ENCODE results near the gene INPP5D. TPM values are rescaled to one million over a fixed set of nuclear protein-coding genes. Genes with fewer than 3 reads are reported as not detected.
A peak's percentile ranks its signal among the peaks of the same experiment; 100 is the strongest.

The INPP5D gene
- total and polyA plus RNA-seq, 4 donors, result 2.9 to 18.8 (median 6.6) TPM

DNA sequence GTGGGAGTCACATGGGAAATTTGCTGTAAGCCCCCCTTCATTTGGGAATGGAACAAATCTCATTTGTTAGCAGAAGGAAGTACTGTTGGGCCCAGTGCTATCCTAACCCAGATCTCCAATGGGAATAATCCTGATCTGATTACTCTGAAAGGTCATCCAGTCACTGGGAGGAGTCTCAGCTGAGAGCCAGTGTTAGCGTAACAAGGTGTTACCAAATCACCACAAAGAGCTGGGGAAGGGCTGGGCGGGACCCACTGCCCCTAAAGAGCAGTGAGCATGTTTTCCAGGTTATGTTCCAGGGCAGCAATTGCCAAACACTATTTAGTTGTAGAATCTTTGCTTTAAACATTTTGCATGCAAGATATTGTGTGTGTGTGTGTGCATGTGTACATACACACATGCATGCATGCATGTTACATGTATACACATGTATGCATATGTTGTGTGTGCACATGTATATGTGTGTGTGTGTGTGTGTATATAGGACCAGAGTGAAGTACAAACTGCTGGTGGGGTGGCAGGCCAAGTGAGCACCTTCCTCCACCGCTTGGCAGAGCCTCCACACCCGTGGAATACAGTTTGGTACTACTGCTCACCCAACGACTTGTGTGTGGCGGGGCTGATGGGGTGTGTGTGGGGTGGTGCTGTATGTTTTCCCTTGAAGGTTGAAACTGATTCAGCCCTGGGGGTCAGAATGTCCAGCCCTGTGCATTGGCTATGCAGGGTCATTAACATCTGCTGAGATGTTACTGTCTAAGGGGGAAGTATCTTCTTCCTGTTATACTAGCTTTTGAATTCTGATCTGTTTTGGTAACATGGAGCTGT lies 15.2 kb downstream of the INPP5D start:
- no peaks in the 10 kb centered on the region for H3K27me3 ChIP-seq (ENCODE audit: control insufficient read depth in 4 of 4, insufficient read depth in 4 of 4, low read length in 3 of 4)
- DNase-seq (ENCODE audit: low spot score), result peak; percentile 33
- H3K4me1 ChIP-seq (ENCODE audit: control insufficient read depth in 4 of 4, insufficient read depth in 4 of 4, low read length in 3 of 4), result peaks cover 0 to 3% (median 0%) of the 10 kb centered on the region in 4 donors
- peak overlapping the region; percentile 16 to 47 for H3K27ac ChIP-seq (ENCODE audit: low read depth in 1 of 2, low read length in 2 of 2)
- H3K9ac ChIP-seq (ENCODE audit: low read depth in 1 of 2, low read length in 2 of 2), result no peak overlapping the region
- H3K4me3 ChIP-seq (ENCODE audit: low read depth in 1 of 3, low read length in 3 of 3), result no peak overlapping the region
- 71% methylated on average over 6 of the region's 6 CpGs for WGBS
- no peaks in the 10 kb centered on the region for H3K9me3 ChIP-seq (ENCODE audit: control insufficient read depth in 4 of 4, low read length in 3 of 4)
- H3K36me3 ChIP-seq (ENCODE audit: control insufficient read depth in 4 of 4, insufficient read depth in 3 of 4, low read depth in 1 of 4, low read length in 3 of 4), result no peaks in the 10 kb centered on the region
- TF ChIP-seq FOXA2 (IDR thresholded peaks at IDR 0.05) (no peak), NR2F2 (IDR thresholded peaks at IDR 0.05) (no peak), YY1 (IDR thresholded peaks at IDR 0.05) (no peak), HNF4A (conservative IDR thresholded peaks at IDR 0.05) (no peak)
- TF ChIP-seq, protein P1, sequence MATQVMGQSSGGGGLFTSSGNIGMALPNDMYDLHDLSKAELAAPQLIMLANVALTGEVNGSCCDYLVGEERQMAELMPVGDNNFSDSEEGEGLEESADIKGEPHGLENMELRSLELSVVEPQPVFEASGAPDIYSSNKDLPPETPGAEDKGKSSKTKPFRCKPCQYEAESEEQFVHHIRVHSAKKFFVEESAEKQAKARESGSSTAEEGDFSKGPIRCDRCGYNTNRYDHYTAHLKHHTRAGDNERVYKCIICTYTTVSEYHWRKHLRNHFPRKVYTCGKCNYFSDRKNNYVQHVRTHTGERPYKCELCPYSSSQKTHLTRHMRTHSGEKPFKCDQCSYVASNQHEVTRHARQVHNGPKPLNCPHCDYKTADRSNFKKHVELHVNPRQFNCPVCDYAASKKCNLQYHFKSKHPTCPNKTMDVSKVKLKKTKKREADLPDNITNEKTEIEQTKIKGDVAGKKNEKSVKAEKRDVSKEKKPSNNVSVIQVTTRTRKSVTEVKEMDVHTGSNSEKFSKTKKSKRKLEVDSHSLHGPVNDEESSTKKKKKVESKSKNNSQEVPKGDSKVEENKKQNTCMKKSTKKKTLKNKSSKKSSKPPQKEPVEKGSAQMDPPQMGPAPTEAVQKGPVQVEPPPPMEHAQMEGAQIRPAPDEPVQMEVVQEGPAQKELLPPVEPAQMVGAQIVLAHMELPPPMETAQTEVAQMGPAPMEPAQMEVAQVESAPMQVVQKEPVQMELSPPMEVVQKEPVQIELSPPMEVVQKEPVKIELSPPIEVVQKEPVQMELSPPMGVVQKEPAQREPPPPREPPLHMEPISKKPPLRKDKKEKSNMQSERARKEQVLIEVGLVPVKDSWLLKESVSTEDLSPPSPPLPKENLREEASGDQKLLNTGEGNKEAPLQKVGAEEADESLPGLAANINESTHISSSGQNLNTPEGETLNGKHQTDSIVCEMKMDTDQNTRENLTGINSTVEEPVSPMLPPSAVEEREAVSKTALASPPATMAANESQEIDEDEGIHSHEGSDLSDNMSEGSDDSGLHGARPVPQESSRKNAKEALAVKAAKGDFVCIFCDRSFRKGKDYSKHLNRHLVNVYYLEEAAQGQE (IDR thresholded peaks at IDR 0.05), result no peak

DNA sequence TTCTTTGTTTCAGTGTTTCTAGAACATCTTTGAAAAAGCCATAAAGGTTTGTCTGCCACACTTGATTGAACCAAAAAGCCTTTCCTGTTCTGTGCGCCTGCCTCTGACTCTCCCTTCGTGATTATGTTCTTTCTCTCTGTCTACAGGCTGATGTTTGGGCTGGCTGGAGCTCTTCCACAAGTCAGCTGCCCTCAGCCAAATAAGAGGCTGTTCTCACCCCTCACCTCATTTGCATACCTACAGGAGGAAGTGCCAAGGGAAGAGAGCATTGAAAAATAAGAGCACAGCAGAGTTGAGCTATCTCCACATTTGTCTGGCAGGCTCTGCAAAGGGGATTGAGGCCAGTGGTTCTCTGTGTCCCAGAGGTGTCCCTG lies 15.8 kb downstream of the INPP5D start:
- Histone ChIP-seq H3K27me3 (ENCODE audit: control insufficient read depth in 4 of 4, insufficient read depth in 4 of 4, low read length in 3 of 4) (no peaks in the 10 kb centered on the region), H3K9me3 (ENCODE audit: control insufficient read depth in 4 of 4, low read length in 3 of 4) (no peaks in the 10 kb centered on the region), H3K27ac (ENCODE audit: low read depth in 1 of 2, low read length in 2 of 2) (peak overlapping the region; percentile 16 to 47), H3K4me1 (ENCODE audit: control insufficient read depth in 4 of 4, insufficient read depth in 4 of 4, low read length in 3 of 4) (peaks cover 0 to 3% (median 0%) of the 10 kb centered on the region in 4 donors), H3K9ac (ENCODE audit: low read depth in 1 of 2, low read length in 2 of 2) (no peak overlapping the region), H3K4me3 (ENCODE audit: low read depth in 1 of 3, low read length in 3 of 3) (no peak overlapping the region), H3K36me3 (ENCODE audit: control insufficient read depth in 4 of 4, insufficient read depth in 3 of 4, low read depth in 1 of 4, low read length in 3 of 4) (no peaks in the 10 kb centered on the region)
- DNase-seq (ENCODE audit: low spot score), result peak; percentile 33
- TF ChIP-seq JUND (IDR thresholded peaks at IDR 0.05) (no peak), TAF1 (conservative IDR thresholded peaks at IDR 0.05) (no peak), EGR1 (IDR thresholded peaks at IDR 0.05; ENCODE audit: low read depth in 2 of 2) (no peak), RAD21 (IDR thresholded peaks at IDR 0.05) (no peak), FOXA2 (IDR thresholded peaks at IDR 0.05) (no peak), YY1 (IDR thresholded peaks at IDR 0.05) (no peak), RXRA (IDR thresholded peaks at IDR 0.05) (no peak), HNF4A (conservative IDR thresholded peaks at IDR 0.05) (no peak), GABPA (IDR thresholded peaks at IDR 0.05 in 1 of 2, conservative IDR thresholded peaks at IDR 0.05 in 1 of 2) (no peak)
- TF ChIP-seq, protein P2, sequence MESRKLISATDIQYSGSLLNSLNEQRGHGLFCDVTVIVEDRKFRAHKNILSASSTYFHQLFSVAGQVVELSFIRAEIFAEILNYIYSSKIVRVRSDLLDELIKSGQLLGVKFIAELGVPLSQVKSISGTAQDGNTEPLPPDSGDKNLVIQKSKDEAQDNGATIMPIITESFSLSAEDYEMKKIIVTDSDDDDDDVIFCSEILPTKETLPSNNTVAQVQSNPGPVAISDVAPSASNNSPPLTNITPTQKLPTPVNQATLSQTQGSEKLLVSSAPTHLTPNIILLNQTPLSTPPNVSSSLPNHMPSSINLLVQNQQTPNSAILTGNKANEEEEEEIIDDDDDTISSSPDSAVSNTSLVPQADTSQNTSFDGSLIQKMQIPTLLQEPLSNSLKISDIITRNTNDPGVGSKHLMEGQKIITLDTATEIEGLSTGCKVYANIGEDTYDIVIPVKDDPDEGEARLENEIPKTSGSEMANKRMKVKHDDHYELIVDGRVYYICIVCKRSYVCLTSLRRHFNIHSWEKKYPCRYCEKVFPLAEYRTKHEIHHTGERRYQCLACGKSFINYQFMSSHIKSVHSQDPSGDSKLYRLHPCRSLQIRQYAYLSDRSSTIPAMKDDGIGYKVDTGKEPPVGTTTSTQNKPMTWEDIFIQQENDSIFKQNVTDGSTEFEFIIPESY (IDR thresholded peaks at IDR 0.05), result no peak
- TF ChIP-seq, protein P3, sequence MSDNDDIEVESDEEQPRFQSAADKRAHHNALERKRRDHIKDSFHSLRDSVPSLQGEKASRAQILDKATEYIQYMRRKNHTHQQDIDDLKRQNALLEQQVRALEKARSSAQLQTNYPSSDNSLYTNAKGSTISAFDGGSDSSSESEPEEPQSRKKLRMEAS (IDR thresholded peaks at IDR 0.05), result no peak
- TF ChIP-seq, protein P4, sequence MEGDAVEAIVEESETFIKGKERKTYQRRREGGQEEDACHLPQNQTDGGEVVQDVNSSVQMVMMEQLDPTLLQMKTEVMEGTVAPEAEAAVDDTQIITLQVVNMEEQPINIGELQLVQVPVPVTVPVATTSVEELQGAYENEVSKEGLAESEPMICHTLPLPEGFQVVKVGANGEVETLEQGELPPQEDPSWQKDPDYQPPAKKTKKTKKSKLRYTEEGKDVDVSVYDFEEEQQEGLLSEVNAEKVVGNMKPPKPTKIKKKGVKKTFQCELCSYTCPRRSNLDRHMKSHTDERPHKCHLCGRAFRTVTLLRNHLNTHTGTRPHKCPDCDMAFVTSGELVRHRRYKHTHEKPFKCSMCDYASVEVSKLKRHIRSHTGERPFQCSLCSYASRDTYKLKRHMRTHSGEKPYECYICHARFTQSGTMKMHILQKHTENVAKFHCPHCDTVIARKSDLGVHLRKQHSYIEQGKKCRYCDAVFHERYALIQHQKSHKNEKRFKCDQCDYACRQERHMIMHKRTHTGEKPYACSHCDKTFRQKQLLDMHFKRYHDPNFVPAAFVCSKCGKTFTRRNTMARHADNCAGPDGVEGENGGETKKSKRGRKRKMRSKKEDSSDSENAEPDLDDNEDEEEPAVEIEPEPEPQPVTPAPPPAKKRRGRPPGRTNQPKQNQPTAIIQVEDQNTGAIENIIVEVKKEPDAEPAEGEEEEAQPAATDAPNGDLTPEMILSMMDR (IDR thresholded peaks at IDR 0.05; ENCODE audit: low read depth, low read length, missing input control), result no peak
- TF ChIP-seq, protein P1 (IDR thresholded peaks at IDR 0.05), result no peak
- WGBS, result 51% methylated on average over 2 of the region's 2 CpGs

All from liver (tissue), 9 donors.